NCI-H748 (cell line): ENCODE measurements around the gene TRIM74.
"Not testable (repeated sequence)": the region's sequence is repeated elsewhere in the genome, so short reads cannot be mapped to it uniquely, and the experiment has no call there.

Experiments
- DNase-seq: peaks from one replicate; lab custom pipeline; 2025; ENCODE audit not compliant: unreplicated experiment; lab: John Stamatoyannopoulos, UW

Gene TRIM74

DNA sequence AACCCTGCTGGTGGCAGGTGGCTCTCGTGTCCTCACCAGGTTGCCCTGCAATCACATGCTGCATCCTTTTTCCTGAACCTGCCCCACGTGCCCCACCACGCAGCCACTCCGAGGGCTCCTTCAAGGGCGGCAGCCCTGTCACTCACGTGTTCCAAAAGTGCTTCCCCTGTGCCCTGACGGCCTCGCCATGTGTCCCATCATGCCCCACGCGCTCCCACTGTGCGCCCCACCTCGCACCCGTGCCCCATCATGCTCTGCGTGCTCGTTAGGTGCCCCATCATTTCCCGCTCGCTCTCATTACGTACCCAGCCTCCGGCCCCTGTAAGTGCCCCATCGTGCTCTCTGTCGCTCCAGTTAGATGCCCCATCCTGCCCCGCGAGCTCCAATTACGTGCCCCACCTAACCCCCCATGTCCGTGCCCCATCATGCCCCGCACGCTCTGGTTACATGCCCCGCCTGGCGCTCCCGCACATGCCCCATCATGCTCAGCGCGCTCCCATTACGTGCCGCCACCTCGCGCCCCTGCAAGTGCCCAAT lies at the start of gene TRIM74:
Gene TRIM74, minus strand, starts transcription at position 487 of the 537 bp plus-strand sequence. CDS start 3,309 bp downstream, outside the sequence.
- not testable (repeated sequence) for DNase-seq

DNA sequence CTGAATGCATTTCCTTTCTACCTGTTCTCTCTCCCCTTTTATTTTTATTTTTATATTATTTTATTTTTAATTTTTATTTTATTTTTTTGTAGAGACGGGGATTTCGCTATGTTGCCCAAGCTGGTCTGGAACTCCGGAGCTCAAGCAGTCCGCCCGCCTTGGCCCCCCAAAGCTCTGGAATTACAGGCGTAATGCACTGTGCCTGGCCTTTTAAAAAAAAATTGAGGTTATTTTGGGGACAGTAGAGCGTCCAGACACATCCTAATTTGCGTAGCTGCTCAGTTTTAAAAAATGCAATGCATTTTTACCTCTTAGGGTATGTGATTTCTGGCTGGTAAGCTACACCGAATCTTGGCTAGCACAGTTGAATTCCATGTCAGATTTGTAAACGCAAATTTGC lies 37.2 kb upstream of the TRIM74 start:
- not testable (repeated sequence) for DNase-seq

DNA sequence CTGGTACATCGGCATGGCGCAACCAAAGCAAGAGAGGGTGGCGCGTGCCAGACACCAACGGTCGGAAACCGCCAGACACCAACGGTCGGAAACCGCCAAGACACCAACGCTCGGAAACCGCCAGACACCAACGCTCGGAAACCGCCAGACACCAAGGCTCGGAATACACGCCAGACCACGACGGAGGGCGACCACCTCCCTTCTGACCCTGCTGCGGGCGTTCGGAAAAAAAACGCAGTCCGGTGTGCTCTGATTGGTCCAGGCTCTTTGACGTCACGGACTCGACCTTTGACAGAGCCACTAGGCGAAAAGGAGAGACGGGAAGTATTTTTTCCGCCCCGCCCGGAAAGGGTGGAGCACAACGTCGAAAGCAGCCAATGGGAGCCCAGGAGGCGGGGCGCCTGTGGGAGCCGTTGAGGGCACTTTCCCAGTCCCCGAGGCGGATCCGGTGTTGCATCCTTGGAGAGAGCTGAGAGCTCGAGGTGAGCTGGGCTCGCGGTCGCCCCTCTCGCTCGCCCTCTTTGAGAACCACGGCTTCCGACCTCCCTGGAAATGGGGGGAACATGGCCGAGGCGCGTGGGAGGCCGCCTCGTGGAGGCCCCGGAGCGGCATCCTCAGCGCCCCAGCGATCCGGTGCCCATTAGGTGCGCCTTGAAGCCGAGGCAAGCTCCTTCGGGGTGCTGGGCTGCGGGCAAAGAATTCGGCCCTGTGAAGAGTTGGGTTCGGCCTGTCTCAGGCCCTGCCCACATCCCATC lies 36.6 kb upstream of the TRIM74 start:
- DNase-seq, result not testable (repeated sequence)

DNA sequence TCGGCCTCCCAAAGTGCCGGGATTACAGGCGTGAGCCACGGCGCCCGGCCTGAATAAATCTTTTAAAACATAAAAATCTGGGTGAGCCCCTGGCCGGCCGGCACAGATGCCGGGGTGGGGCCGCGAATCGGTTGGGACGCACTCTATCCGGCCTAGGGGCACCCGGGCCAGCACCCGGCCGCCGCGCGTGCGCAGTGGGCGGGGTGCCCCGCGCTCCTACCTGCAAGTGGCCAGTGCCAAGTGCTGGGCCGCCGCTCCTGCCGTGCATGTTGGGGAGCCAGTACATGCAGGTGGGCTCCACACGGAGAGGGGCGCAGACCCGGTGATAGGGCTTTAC lies 36.1 kb upstream of the TRIM74 start:
- DNase-seq, result not testable (repeated sequence)

DNA sequence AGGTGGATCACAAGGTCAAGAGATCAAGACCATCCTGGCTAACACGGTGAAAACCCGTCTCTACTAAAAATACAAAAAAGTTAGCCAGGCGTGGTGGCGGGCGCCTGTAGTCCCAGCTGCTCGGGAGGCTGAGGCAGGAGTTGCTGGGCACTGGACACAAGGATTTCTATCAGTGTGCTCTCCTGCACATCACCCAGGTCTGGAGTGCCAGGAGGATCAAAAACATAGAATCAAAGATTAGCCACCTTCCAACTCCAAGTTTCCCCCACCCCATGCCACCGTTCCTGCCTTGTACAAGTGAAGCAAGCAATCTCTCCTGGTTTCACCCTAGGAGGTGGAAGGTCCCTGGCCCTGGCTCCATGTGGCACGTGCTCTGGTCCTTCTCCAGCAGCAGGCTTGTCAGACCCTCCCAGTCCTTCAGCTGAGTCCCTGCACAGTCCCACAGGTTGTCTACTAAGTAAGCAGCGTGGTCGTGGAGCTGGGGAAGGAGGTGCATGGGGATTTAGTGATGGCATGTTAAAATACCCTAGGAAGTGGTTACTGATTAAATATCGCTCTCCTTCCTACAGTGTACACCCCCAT lies 28.7 kb upstream of the TRIM74 start:
- DNase-seq, result not testable (repeated sequence)

DNA sequence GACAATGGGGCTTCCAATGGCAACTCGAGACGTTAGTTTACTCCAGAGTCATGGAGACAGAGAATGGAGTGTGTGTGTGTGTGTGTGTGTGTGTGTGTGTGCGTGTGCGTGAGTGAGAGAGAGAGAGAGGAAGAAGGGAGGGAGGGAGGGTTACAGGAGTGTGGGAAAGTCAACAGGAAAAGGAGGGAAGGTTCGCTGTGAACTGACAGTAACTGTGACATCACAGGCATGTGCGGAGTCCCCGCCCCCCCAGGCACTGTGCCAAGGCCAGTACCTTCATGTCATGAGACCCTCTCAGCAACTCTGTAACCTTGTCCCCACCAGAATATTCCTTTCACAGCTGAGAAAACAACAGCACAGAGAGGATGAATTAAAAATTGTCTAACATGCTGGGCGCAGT lies 28.2 kb upstream of the TRIM74 start:
- DNase-seq, result not testable (repeated sequence)

DNA sequence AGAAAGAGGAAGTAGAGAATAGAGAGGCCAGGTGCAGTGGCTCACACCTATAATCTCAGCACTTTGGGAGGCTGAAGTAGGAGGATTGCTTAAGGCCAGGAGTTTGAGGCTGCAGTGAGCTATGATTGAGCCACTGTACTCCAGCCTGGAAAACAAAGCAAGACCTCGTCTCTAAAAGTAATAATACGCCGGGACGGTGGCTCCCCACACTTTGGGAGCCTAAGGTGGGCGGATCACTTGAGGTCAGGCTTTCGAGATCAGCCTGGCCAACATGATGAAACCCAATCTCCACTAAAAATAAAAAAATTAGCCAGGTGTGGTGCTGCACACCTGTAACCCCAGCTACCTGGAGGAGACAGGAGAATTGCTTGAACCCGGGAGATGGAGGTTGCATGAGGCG lies 26.2 kb upstream of the TRIM74 start:
- DNase-seq, result not testable (repeated sequence)

DNA sequence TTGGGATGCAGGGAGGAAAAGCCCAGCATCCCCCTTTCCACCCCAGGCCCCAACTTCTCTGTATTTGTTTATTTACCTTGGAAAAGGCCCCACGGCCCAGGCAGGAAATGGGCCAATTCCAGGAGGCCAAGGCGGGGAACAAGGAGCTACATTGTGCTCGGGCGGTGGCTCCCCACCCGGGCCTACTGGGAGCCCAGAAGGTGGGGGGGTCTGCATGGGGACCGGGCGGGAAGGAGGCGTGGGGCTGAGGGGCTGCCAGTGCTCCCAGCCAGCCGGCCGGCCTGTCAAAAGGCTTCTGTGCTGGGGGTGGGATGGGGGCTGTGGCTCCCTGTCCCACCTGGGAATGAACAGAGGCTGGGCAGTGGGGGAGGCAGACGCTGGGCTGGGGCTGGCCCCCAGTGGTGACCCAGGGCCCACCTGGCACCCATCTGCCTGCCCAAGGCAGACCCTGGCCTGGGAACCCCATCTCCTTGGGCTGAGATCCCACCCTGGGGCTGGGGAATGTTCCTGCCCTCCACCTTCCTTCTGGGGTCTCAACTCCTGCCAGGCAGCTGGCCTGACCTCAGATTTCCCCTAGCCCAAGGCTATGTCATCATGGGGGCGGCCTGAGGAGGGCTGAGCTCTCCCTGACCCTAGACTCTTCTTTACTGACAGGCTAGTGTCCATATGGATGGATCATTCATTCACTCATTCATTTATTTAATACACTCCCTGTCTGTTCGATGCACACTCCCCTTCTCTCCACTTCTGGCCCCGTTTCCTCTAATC lies 21.1 kb upstream of the TRIM74 start:
- not testable (repeated sequence) for DNase-seq

DNA sequence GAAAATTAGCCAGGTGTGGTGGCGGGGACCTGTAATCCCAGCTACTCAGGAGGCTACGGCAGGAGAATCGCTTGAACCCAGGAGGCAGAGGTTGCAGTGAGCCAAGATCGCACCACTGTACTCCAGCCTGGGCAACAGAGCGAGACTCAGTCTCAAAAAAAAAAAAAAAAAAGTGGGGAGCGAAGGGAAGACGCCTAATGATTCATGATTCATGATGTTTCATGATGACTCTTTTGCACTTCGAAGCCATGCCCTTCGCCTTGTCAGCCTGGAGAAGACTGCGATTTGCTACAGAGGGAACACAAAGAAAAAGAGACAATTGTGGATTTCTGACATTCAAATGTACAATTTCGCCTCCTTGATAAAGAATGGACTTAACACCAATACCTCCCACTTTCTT lies 12.8 kb upstream of the TRIM74 start:
- not testable (repeated sequence) for DNase-seq

DNA sequence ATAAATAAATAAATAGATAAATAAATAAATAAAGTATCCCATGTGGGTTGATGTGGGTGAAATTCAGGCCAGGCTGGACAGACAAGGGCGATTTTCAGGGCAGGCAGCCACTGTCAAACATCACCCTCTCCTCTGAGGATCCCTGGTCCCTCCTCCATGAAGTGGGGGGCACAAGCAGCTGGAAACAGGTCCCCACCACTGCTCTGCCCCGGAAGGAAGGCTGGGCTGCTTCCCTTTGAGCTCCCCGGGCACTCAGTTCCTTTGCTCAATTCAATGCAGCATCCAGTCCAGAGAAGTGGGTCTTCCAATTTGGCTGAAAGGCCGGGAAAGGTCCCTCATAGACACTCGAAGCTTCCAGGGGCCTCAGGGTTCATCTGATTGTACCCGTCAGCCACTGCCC lies 11.1 kb upstream of the TRIM74 start:
- DNase-seq, result not testable (repeated sequence)

DNA sequence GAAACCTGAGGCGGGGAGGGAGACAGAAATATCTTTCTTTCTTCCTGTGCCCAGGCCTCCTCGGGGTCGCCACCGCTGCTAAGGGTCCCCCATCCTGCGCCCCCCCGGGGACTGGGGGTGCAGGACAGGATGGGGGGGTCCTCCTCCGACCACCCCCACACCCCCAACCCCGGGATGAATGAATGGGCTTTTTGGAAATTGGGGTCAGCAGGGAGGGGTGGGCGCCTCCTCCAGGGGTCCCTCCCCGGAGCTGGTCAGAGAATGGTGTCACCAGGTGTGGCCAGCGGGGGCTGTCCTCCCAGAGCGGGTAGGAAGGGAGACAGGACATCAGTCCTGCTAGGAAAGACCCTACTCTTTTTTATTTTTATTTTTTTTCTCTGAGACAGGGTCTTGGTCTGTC lies 7.2 kb upstream of the TRIM74 start:
- DNase-seq, result not testable (repeated sequence)

DNA sequence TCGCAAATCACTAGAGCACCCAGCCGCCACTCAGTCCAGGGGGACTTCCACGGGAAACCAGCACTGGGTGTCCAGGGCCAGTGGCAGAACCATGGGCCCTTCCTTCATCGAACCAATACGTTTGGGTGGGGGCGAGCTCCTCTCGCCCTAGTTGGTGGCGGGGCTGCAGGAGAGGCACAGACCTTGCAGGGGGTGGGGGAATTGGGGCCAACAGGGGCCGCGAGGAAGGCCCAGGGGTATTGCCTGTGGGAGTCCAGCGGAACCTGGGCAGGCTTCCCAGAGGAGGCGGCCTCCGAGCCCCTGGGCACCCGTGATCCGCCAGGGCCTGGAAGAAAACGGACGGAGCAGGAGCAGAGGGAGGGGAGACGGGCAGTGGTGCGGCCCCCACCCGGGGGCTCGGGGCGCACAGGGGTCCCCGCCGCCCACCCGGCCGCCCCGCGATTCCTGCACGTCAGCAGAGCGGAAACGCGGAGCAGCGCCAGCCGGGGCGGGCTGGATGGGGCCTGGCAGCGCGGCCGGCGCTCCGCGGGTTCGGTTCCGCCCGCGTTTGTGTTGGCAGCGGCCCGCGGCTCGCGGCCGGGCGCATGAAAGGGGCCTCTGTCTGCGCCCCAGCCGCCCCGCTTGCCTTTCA lies 6.5 kb upstream of the TRIM74 start:
- not testable (repeated sequence) for DNase-seq

DNA sequence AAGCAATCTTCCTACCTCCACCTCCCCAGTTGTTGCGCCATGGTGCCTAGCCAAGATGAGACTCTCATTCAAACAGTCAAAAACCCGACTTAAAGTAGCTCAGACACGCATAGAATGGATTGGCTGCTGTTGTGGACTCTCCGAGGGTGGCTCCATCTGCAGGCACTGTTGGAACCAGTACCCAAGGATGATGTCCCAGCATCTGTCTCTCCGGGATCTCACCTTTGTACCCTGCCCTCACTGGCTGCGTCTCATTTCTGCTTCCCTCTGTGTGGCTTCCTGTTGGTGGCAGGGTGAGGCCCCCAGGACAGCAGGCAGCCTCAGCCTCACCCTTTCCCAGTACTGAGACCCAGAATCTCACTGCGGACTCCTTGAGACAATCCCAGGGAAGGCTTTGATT lies 5.5 kb upstream of the TRIM74 start:
- DNase-seq, result not testable (repeated sequence)

DNA sequence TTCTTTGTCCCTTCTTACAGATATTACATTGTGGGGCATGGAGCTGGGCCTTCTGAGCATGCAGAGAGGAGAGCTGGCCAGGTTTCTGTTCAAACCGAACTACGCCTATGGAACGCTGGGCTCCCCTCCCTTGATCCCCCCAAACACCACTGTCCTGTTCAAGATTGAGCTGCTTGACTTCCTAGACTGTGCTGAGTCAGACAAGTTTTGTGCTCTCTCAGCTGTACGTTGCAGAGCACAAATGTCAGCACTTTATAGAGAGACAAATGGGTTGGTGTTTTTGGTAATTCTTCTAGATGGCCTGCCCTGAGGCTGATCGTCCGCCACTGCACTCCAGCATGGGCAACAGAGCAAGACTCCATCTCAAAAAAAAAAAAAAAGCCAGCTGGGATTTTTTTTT lies 2.2 kb upstream of the TRIM74 start:
- not testable (repeated sequence) for DNase-seq

DNA sequence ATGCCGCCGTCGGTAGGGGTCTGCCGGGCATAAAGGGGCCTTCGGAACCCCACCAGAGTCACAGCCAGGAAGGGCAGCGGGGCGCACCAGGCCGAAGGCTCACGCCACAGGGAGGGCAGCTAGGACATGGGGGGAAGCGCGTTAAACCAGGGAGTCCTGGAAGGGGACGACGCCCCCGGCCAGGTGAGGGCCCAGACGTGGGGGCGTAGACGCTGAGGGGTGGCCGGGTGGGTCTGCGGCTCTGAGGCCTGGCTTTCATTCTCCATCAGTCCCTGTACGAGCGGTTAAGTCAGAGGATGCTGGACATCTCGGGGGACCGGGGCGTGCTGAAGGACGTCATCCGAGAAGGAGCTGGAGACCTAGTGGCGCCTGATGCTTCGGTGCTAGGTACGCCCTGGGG lies 422 bp upstream of the TRIM74 start:
- DNase-seq, result not testable (repeated sequence)

DNA sequence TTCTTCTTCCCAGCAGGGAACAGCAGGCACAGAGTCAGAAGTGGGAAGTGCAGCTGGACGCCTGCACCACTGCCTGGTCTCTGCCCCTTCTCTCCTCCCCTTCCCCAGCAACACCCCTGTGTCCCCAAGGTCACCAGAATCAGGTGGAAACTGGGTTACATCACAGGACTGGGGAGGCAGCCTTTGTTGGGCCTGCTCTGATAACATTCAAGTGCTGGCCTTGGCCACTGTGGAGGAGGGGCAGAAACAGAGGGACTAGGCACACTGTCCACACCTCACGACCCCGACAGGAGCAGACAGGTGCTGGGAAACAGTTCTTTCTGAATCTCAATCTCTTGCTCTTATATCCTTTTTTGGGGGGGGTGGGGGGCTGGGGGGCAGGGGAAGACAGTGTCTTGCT lies 2.4 kb downstream of the TRIM74 start:
- not testable (repeated sequence) for DNase-seq

DNA sequence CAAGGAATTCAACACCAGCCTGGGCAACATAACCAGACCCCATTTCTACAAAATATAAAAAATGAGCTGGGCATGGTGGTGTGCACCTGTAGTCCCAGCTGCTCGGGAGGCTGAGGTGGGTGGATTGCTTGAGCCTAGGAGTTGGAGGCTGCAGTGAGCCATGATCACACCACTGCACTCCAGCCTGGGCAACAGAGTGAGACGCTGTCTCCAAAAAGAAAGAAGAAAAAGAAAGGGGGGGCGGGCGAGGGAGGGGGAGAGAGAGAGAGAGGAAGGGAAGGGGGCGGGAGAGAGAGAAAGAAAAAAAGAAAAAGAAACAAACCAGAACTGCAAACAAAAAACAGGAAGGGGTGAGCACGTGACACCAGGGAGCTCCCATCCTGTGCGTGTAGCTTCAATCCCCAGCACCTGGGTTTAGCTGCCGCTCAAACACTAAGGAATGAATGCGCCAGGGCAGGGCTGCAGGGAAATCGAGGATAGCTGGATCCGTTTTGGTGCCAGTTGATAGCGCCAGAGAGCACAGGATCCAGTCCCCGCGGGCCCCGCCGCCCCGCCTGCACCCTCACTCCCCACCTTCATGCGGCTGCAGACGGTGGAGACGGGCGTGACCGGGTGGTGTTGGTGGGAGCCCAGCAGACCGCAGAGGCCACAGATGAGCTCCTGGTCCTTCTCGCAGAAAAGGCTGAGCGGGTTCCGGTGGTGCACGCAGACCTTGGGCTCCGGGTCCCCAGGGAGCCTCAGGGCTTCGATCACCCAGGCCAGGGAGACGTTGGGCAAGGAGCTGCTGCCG lies 3.9 kb downstream of the TRIM74 start:
- DNase-seq, result not testable (repeated sequence)

DNA sequence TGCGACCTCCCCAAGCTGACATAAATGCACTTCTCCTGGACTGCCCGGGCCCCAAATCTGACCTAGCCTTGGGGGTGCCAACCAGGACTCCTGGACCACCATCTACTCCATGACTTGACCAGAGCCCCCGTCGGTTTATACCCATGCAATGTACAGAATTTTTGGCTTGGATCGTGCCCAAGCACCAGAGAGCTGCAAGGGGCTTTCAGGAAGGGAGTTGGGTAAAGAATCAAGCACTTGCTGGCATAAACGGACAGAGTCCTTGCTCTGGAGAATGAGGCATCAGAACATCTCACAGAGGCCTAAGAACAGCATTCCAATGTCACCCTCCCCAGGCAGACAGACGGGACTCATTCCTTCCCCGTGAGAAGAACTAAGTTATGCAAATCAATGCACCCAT lies 6.2 kb downstream of the TRIM74 start:
- not testable (repeated sequence) for DNase-seq

DNA sequence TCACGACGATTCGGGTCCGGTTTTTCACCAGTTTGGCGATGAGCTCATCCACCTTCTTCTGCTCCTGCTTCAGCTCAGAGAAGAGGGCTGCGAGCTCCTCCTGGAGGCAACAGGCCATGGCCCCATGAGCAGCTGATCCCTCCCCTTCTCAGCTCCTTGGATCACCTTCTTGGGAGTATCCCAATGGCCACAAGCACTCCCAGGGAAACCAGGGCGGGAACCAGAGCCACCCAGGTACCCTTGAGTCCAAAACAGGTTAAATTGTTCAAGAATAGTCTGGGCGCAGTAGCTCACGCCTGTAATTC lies 8.0 kb downstream of the TRIM74 start:
- not testable (repeated sequence) for DNase-seq

DNA sequence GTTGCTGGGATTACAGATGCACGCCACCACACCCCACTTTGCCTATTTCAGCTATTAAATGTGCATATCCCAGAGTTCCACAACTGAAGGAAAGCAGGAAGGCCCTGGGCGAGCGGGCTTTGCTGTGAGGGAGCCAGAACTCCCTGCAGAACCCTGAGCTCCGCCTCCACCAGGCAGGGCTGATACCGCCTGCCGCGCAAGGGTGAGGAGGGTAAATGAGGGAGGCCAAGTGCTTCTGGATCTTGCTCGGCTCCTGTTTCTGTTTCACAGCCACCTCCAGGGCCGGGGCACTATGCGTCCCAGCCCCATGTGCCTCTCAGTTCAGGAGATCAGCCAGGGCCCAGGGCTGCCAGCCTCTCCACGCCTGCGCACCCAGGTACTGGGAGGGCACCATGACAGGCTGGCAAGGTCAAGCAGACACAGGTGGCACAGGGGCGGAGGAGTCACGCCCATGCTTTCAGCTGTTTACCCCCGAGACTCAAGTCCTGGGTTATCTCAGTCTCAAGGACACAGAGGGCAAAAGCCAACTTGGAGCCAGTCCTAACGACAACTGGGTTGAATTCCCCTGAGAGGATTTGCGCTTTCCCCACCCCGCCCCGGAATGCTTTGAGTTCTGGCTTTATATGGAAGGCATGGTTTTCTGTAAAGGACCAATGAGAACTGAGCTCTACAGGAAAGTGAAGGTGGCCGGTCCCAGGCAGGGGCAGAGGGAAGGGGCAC lies 8.5 kb downstream of the TRIM74 start:
- not testable (repeated sequence) for DNase-seq
